HG03354 (cell line): ENCODE data around the gene KDM4B.

Experiments used
- ATAC-seq: cut with Tn5 transposase; IDR thresholded peaks from one replicate; pipeline ENCODE4 v1.9.1; 2021; ENCODE audit warnings: mild to moderate bottlenecking; ENCODE audit not compliant: unreplicated experiment, poor library complexity, severe bottlenecking

The KDM4B gene

DNA sequence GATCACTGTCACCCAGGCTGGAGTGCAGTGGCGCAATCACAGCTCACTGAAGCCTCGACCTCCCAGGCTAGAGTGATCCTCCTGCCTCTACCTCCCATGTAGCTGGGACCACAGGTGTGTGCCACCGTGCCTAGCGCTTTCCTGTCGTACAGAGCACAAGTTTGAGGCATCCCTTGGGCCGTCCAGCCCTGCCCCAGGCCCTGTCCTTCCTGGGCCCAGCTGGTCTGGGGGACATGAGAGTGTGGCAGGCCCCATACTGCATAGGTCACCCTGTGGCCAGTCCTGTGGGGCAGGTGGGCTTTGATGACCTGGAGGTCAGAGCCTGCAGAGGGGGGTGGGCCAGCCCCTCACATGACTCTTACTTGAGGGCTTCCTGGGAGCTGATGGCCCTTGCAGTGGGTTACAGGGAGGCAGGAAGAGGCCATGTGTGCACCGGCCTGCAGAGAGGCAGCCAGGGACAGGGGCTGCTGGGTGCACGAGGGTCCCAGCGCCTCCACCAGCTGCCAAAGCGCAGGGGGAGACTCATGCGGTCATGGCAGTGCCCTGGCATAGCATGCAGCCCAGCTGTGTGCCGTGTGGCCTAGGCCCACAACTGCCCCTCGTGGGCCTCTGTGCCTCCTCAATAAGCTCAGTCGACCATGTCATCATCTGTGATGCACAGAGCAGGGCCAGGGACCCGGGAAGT lies 61.4 kb downstream of the KDM4B start:
- ATAC-seq = no peak

DNA sequence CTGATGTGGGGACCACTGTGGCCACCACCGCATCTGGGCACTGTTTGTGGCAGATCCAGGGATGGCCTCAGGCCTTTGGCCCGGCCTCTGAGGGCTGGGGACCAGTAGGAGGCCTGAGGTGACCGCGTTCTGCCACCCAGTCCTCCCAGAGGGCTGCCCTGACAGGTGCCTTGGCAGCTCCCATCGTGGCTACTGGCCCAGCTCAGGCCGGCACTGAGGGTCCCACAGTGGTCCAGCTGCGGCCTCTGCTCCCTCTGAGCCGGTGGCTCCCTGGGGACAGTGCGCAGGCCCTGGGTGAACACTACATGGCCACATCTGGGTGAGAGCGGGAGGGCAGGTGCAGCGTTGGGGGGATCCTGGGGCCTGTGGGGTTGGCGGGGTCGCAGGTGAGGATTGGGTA lies 61.9 kb downstream of the KDM4B start:
- ATAC-seq = no peak

DNA sequence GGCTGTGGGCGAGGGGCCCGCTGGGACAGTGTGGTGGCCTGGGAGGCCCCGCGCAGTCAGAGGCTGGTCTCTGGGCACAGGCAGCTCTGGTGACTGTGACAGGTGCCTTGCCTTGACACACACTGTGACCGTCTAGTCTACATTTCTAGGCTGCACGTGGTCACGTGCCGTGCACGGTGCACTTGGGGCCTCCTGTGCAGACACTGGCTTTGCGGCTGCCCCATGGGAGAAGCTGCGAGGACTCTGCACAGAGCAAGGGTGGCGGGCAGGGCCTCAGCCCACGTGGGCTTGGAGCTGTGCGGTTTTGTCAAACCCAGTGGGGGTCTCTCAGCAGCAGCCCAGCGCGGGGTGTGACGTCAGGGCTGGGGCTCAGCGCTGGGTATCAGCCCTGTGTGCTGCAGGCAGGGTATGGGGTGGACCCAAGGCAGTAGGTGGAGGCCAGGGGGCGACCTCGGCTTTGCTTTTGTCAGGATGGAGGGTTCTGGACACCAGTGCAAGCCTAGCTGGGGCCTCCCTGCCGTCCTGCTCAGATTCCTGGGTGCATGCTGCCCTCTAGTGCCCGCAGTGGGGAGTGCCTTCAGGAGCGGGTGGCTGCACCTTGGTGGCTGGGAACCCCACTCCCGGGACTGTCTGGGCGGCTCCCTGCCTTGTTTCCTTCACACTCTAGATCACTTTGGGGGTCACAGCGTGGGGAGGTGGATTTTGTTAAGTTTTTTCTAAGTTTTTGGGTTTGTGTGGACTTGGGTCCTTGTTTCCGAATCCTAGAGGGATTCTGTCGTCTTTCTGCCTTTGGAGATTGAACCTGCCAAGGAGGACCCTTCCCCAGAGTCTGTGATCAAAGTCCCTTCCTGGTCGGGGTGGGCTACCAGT lies 62.6 kb downstream of the KDM4B start:
- ATAC-seq = no peak

DNA sequence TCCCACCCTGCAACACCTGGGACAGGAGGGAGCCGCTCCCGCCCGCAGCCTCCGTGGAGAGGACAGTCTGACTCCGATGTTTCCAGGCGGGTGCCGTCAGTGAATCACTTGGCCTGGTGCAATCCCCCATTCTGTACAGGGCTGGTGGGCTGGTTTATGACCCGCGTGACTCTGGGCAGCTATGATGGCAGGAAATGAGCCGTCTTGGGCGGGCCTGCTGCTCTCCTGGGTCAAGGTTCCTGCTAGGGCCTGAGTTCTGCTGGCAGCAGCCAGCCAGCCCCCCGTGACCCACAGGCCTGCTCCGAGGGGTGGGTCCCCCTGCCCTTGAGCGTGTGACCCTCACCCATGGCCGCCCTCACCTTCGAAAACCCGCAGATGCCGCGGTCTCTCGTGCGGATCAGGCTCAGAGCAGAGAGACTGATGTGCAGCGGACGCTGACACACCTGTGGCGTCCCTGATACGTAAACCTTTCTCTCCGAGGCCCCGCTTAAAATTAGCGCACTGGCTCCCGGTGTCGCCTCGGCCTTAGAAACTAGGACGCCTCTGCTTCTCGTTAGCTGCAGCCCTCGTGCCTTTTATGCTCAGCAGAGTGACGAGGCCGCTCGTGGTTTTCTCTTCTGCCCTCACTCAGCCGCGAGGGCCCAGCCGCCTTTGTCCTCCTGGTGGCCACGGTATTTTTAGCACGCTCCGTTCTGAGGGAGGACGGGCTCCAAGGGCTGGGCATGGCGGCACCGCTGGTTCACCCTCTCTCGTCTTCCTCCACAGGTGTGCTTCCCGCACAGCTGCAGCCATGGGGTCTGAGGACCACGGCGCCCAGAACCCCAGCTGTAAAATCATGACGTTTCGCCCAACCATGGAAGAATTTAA lies 63.4 kb downstream of the KDM4B start:
- no peak for ATAC-seq

DNA sequence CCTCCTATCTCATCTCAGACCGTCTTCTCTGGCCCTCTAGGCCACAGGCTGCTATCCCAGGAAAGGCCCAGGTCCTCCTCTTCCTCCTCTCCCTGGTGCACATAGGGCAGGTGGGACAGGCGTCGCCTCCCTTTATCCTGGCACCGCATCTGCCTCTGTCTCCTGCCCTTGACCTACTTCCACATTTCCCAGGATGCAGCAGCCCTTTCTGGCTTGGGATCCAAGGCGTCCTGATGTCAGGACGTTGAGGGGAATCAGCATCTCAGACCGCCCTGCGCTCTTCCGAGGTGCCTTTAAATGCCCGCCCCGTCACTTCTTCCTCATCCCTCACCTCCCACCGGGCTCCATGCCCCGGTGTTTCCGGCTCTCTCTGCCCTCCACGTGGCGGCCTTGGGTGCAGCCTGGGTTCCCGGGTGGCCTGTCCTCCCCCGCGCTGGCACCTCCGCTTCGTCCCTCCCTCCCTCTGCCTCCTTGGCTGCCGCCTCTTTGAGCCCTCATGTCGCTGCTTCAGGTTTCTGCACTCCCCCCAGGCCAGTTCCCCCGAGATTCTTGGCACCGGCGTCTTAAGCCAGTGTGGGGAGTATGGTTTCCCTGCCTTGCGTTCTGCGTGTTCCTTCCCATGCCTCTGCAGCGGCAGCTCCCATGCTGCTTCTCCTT lies 66.3 kb downstream of the KDM4B start:
- ATAC-seq = no peak

DNA sequence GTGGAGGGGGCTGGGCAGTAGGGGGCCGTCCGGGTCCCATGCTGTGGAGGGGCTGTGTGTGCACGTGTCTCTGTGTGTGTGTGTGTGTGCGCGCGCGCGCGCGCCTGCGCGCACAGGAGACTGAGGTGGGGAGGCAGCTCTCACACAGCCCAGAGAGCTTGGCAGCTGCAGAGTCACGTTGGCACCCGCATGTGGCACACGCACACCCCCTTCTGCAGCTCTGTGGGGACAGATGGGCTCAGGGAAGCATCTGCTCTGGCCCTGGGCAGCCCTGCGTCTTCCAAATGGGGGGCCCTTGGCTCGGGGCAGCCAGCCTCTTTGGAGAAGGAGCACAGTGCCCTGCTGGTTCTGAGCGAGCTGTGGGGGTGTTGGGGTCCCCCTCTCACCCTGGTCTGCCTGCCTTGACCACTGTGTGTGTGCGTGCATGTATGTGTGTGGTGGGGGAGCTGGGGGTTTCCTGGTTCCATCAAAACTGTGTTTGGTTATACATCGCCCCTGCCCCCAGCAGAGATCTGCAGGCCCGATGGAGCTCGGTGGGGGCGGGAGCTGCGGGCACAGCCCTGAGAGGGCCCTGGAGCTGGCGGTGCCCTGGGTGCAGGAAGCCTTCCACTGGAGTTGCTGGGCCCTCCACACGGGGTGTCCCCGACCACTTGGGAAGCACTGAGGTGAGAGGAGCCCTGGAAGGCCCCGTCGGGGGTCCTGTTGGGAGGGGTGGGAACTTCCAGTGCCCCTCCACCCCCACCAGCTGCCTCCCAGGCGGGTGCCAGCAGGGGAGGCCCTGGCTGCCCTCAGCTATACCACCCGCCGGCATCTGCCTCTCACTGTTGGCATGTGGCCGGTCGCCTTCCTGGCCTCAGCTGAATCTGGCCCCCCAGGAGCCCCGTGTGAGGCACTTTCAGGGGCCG lies 67.1 kb downstream of the KDM4B start:
- no peak for ATAC-seq

DNA sequence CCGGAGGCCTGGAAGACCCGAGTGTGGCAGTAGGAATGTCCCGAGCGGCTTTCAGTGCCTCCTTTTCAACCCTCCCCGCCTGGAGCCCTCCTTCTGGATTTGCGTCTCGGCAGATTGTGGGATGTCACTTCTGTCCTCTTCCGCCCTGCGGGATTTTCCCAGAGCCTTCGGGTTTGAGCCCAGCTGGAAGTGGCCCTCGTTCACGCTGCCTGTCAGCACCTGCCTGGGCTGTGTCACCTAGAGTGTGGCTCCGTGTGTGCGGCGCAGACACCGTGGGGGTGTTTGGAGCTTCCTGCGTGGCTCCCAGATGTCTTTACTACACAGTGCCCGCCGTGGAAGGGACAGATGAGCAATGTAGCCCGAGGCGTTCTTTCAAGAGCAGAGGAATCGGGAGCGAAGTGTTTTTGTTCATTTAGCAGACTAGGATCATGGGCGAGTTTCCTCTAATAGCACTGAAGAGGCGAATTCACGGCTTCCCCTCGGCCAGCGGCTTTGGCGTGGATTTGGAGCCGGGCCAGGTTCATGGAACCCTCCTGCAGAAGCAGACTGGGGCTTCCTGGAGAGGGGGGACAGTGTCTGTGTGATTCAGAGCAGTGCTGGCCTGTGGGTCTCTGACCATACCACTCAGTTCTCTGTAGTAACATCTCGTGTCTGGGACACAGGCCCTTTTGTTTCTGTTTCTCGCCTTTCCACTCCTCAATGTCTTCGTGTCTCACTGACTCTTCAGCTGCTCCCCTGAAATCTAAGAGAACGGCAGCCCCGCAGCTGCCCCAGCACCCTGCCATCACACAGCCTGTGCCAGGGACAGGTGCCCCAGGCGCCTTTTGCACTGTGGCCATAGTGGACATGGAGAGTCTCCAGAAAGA lies 68.0 kb downstream of the KDM4B start:
- ATAC-seq = no peak

DNA sequence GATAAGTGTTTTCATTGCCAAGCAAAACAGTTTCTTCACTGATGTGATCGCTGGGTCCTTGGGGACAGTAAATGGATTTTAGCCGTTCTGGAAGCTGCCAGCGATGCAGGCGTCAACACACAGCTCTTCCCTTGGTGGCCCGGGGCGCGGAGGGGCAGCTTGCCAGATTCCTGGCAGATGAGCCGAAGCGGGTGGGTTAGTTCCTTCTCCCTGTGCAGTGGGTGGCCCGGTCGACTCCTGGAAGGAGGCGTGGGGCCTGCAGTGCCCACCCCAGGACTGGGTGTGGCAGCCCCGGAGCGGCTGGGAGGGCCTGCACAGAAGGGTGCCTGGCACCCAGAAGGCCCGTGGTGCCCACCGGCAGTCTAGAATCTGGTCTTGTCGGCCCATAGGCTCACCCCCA lies 69.0 kb downstream of the KDM4B start:
- ATAC-seq = no peak

DNA sequence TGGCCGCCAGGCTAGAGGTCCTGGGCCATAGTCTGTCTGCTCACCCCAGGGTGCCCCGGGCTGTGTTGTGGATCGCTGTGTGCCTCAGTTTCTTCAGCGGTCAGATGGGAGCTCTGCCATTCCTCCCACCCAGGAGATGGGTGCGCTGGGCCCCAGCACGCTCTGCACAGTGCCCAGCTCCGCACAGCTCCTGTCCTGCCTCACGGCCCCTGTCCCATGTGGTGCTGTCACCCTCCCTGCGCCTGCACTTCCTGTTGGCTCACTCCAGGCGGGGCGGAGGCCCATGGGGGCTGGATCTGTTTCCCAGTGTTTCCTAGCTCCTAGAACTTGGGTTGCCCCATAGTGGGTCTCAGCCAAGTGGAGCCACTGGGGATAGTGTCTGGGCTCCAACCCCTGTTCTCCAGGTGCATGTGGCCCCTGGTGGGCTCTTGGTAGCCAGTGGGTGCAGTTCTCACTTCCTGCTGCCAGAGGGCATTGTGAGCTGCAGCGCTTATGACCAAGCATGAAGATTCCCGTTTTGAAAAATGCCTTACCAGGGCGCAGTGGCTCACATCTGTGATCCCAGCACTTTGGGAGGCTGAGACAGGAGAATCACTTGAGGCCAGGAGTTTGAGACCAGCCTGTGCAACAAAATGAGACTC lies 69.8 kb downstream of the KDM4B start:
- ATAC-seq = no peak

DNA sequence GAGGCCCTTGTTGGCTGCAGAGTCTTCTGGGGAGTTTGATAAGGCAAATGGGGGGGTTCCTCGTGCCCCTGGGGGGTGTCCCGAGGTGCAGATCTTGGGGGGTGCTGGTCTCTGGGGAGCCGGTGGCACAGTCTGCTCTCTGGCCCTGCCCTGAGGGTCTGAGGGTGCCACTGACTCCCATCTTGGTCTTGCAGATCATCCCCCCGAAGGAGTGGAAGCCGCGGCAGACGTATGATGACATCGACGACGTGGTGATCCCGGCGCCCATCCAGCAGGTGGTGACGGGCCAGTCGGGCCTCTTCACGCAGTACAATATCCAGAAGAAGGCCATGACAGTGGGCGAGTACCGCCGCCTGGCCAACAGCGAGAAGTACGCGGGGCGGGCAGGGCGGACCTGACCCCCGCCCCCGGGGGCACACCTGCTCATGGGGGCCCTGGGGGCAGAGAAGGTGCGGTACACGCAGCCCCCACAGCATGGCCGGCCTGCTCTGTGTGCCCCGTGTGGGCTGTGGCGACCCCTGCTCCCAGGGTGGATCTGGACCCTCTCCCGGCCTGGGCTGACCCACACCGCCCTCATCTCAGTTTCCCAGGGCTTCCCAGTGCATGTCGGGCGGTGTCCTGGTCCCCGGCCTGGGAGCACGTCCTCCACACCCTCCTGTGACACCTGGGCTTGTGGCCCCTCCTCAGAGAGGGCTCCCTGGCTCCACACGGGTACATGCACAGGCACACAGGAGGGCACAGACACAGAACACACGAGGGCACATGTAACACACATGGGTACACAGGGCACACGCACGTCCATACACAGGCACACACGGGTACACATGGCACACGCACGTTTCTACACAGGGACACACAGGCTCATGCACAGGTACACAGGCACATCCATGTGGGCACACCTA lies 71.0 kb downstream of the KDM4B start:
- ATAC-seq = no peak

DNA sequence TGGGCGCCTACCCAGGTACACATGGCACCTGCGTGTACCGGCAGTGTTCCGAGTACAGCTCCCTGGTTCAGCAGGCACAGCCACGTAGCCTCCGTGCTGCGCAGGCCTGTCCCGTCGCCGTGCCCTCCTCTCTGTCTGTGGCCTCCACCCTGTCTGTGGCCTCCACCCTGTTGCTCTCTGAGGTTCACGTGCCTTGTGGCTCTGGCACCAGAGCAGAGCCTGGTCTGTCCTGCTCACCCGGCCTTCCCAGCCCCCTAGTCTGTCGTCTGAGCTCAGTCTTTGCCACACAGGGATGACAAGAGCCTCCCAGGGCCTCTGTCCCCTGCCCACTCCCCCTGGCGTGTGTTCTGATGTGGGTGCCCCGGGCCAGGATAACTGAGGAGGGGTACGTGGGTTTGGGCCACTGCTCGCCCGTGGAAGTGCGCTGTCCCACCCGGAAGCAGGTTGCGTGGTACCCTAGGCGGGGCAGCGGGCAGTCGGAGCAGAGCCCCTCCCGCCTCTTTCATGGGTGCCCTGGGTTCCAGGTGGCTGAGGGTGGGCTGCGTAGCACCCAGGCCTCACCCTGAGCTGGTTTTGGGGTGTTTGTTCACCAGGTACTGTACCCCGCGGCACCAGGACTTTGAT lies 71.7 kb downstream of the KDM4B start:
- ATAC-seq = no peak

DNA sequence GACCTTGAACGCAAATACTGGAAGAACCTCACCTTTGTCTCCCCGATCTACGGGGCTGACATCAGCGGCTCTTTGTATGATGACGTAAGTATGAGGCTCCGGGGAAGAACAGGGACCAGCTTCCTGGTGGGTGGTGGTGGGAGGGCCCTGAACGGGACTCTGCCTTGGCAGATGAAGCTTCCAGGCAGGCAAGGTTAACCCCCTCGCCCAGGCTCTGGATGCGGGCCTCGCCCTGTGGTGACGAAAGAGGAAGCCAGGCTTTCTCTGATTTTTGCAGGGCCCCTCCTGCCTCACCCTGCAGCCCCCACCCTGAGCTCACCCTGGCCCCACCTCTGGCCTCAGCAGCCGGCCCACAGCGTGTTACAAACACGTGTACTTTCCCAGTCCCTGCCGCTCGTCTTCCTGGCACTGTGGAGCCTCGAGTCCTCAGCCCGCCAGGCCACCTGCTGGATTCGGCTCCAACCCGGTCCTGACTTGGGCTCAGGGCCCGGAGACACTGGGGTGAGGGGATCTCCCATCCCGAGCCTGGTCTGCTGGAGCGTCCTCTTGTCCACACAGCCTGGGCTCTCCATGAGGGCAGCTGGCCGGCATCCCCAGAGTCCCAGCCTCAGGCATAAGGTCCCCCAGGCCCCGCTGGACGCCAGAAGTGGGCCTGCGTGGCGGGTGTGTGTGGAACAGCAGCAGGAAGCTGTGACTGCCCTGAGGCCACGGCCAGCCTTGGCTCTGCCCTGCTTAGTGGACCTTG lies 72.4 kb downstream of the KDM4B start:
- no peak for ATAC-seq

DNA sequence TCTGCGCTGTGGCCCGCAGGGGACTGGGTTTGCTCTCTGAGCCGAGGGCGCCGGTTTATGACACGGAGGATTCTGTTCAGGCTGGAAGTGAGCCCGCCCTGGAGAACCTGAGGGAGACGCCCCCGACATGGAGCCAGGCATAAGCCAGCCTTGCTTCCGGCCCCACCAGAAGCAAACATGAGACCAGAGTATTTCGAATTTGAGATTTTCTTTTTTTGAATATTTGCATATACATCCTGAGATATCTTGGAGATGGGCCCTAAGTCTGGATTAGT lies 72.9 kb downstream of the KDM4B start:
- no peak for ATAC-seq

DNA sequence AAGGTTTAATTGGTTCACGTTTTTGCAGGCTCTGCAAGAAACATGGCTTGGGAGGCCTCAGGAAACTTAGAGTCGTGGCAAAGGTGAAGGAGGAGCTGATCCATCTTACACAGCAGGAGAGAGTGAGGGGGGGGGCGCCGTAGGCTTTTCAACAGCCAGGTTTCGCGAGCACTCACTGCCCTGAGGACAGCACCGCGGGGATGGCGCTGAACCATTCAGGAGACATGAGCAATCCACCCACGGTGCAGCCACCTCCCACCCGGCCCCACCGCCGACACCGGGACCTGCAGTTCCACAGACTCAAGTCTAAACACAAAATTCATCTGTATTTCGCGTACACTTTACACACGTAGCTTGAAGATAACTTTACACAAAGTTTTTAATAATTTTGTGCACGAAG lies 73.6 kb downstream of the KDM4B start:
- no peak for ATAC-seq

DNA sequence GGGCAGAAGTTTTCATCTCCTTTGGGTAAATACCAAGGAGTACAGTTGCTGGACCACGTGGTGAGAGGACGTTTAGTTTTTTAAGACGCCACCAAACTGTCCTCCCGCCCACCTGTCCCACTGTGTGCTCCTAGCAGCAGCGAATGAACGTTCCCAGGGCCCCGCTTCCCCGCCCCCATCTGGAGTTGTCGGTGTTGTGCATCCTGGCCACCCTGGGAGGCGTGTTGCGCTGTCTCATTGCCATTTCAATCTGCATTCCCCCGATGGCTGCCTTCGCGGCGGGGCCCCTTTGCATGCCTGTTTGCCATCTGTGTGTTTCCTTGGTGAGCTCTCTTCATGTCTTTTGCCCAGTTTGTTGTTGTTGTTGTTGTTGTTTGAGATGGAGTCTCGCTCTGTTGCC lies 76.1 kb downstream of the KDM4B start:
- no peak for ATAC-seq

DNA sequence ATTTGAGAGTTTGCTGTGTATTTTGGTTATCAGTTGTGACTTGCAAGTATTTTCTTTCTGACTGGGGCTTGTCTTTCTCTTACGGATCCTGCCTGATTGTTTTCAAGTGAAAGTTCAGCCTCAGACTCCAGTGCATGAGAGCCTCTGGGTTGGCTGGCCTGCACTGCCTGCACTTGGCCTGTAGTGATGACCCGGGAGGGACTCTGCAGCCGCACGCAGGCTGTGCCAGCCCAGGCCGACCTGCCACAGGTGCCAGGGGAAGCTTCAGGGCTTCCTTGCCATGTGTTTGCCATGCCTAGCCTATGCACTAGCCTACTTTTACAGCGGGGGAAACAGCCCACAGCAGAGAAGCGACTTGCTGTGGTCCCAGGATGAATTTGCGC lies 77.0 kb downstream of the KDM4B start:
- no peak for ATAC-seq
